Activated naive CD8-positive, alpha-beta T cell treated with anti-CD3 and anti-CD28 coated beads, Interleukin-2, amount 50 U/mL, for 24 hours (primary cell): ENCODE measurements around the gene MZB1.
"Not testable (repeated sequence)": the region's sequence is repeated elsewhere in the genome, so short reads cannot be mapped to it uniquely, and the experiment has no call there.

Experiments
- ATAC-seq: fragments of 150-1000 bp; cut with Tn5 transposase; one replicate; pipeline ENCODE4 v1.10.0; 2021
- DNase-seq: peaks from one replicate; pipeline ENCODE4 v3.0.0; 2021
- H3K27ac Mint-ChIP-seq: one replicate; pipeline ENCODE4 v1.8.0; 2021; ENCODE audit warnings: mild to moderate bottlenecking, mixed read lengths
- H3K27me3 Mint-ChIP-seq: one replicate; pipeline ENCODE4 v1.8.0; 2021; ENCODE audit warnings: mixed read lengths
- H3K36me3 Mint-ChIP-seq: one replicate; pipeline ENCODE4 v1.8.0; 2021; ENCODE audit warnings: low read depth, mixed read lengths
- H3K4me1 Mint-ChIP-seq: one replicate; pipeline ENCODE4 v1.8.0; 2021; ENCODE audit warnings: mixed read lengths
- H3K4me3 Mint-ChIP-seq: one replicate; pipeline ENCODE4 v1.8.0; 2021; ENCODE audit warnings: mild to moderate bottlenecking, moderate library complexity, mixed read lengths
- H3K9me3 Mint-ChIP-seq: one replicate; pipeline ENCODE4 v1.8.0; 2021; ENCODE audit warnings: mixed read lengths

Gene MZB1

GRCh38 chr5:139415869-139416268 is 26.2 kb upstream of the MZB1 start:
- DNase-seq, result no peak
- no peak for ATAC-seq
- Mint-ChIP-seq H3K27ac (peak overlapping the region; percentile 93), H3K4me3 (peak overlapping the region; percentile 62), H3K9me3 (no peaks in the 10 kb centered on the region), H3K36me3 (peaks cover 35% of the 10 kb centered on the region), H3K4me1 (peaks cover 58% of the 10 kb centered on the region), H3K27me3 (no peaks in the 10 kb centered on the region)

GRCh38 chr5:139415221-139415861 is 25.6 kb upstream of the MZB1 start:
- H3K27ac Mint-ChIP-seq, result peak overlapping the region; percentile 93
- H3K4me1 Mint-ChIP-seq, result peaks cover 58% of the 10 kb centered on the region
- H3K27me3 Mint-ChIP-seq, result no peaks in the 10 kb centered on the region
- peak; percentile 83 for ATAC-seq
- H3K4me3 Mint-ChIP-seq, result peak overlapping the region; percentile 62
- no peaks in the 10 kb centered on the region for H3K9me3 Mint-ChIP-seq
- peak; percentile 40 for DNase-seq
- H3K36me3 Mint-ChIP-seq, result peaks cover 35% of the 10 kb centered on the region

- Mint-ChIP-seq H3K9me3 (no peaks in the 10 kb centered on the region), H3K4me3 (peak overlapping the region; percentile 62), H3K27ac (peak overlapping the region; percentile 93), H3K36me3 (peaks cover 32% of the 10 kb centered on the region), H3K4me1 (peaks cover 58% of the 10 kb centered on the region), H3K27me3 (no peaks in the 10 kb centered on the region)
- ATAC-seq (peak; percentile 64), DNase-seq (peak; percentile 39)
Observed at GRCh38 chr5:139414581-139415130, 24.9 kb upstream of the MZB1 start.

- no peaks in the 10 kb centered on the region for H3K27me3 Mint-ChIP-seq
- H3K36me3 Mint-ChIP-seq, result peaks cover 29% of the 10 kb centered on the region
- H3K4me1 Mint-ChIP-seq, result peaks cover 58% of the 10 kb centered on the region
- peak overlapping the region; percentile 93 for H3K27ac Mint-ChIP-seq
- ATAC-seq, result peak; percentile 45
- DNase-seq, result no peak
- no peaks in the 10 kb centered on the region for H3K9me3 Mint-ChIP-seq
- H3K4me3 Mint-ChIP-seq, result peak overlapping the region; percentile 62
Observed at GRCh38 chr5:139413963-139414362, 24.2 kb upstream of the MZB1 start.

GRCh38 chr5:139413153-139413552 is 23.4 kb upstream of the MZB1 start:
- no peaks in the 10 kb centered on the region for H3K27me3 Mint-ChIP-seq
- H3K4me1 Mint-ChIP-seq, result peaks cover 52% of the 10 kb centered on the region
- H3K27ac Mint-ChIP-seq, result no peak overlapping the region
- peaks cover 21% of the 10 kb centered on the region for H3K36me3 Mint-ChIP-seq
- ATAC-seq (no peak), DNase-seq (no peak)
- H3K4me3 Mint-ChIP-seq, result no peak overlapping the region
- H3K9me3 Mint-ChIP-seq, result no peaks in the 10 kb centered on the region

GRCh38 chr5:139410993-139411828 is 21.5 kb upstream of the MZB1 start:
- no peaks in the 10 kb centered on the region for H3K27me3 Mint-ChIP-seq
- H3K4me1 Mint-ChIP-seq, result peaks cover 43% of the 10 kb centered on the region
- no peak for DNase-seq
- H3K4me3 Mint-ChIP-seq, result no peak overlapping the region
- no peak for ATAC-seq
- H3K9me3 Mint-ChIP-seq, result no peaks in the 10 kb centered on the region
- peaks cover 20% of the 10 kb centered on the region for H3K36me3 Mint-ChIP-seq
- H3K27ac Mint-ChIP-seq, result no peak overlapping the region

- DNase-seq, result no peak
- peaks cover 37% of the 10 kb centered on the region for H3K4me1 Mint-ChIP-seq
- no peak overlapping the region for H3K4me3 Mint-ChIP-seq
- peaks cover 20% of the 10 kb centered on the region for H3K36me3 Mint-ChIP-seq
- H3K27me3 Mint-ChIP-seq, result no peaks in the 10 kb centered on the region
- H3K9me3 Mint-ChIP-seq, result no peaks in the 10 kb centered on the region
- H3K27ac Mint-ChIP-seq, result no peak overlapping the region
- ATAC-seq, result no peak
Observed at GRCh38 chr5:139410121-139410992, 20.6 kb upstream of the MZB1 start.

- ATAC-seq, H3K4me3 Mint-ChIP-seq, DNase-seq, H3K27ac Mint-ChIP-seq, H3K9me3 Mint-ChIP-seq, H3K27me3 Mint-ChIP-seq: not testable (repeated sequence)
- Mint-ChIP-seq H3K4me1 (peaks cover 31% of the 10 kb centered on the region), H3K36me3 (peaks cover 16% of the 10 kb centered on the region)
Observed at GRCh38 chr5:139409116-139409515, 19.4 kb upstream of the MZB1 start.

GRCh38 chr5:139408191-139408590 is 18.5 kb upstream of the MZB1 start:
- no peak for ATAC-seq
- Mint-ChIP-seq H3K27ac (no peak overlapping the region), H3K4me1 (peaks cover 30% of the 10 kb centered on the region), H3K27me3 (no peaks in the 10 kb centered on the region), H3K4me3 (no peak overlapping the region), H3K9me3 (no peaks in the 10 kb centered on the region), H3K36me3 (peaks cover 10% of the 10 kb centered on the region)
- no peak for DNase-seq

GRCh38 chr5:139407517-139407916 is 17.8 kb upstream of the MZB1 start:
- ATAC-seq (no peak), DNase-seq (no peak)
- H3K27me3 Mint-ChIP-seq, result no peaks in the 10 kb centered on the region
- no peak overlapping the region for H3K4me3 Mint-ChIP-seq
- peaks cover 30% of the 10 kb centered on the region for H3K4me1 Mint-ChIP-seq
- peaks cover 8% of the 10 kb centered on the region for H3K36me3 Mint-ChIP-seq
- H3K9me3 Mint-ChIP-seq, result no peaks in the 10 kb centered on the region
- H3K27ac Mint-ChIP-seq, result no peak overlapping the region

GRCh38 chr5:139406963-139407362 is 17.2 kb upstream of the MZB1 start:
- no peak overlapping the region for H3K27ac Mint-ChIP-seq
- no peak for ATAC-seq
- peaks cover 6% of the 10 kb centered on the region for H3K36me3 Mint-ChIP-seq
- H3K27me3 Mint-ChIP-seq, result no peaks in the 10 kb centered on the region
- no peak for DNase-seq
- peaks cover 30% of the 10 kb centered on the region for H3K4me1 Mint-ChIP-seq
- no peak overlapping the region for H3K4me3 Mint-ChIP-seq
- no peaks in the 10 kb centered on the region for H3K9me3 Mint-ChIP-seq

- H3K4me3 Mint-ChIP-seq, result peak overlapping the region; percentile 88
- H3K4me1 Mint-ChIP-seq, result peaks cover 36% of the 10 kb centered on the region
- ATAC-seq (no peak), DNase-seq (no peak)
- H3K27me3 Mint-ChIP-seq, result no peaks in the 10 kb centered on the region
- H3K27ac Mint-ChIP-seq, result peak overlapping the region; percentile 99
- H3K36me3 Mint-ChIP-seq, result peaks cover 2% of the 10 kb centered on the region
- H3K9me3 Mint-ChIP-seq, result no peaks in the 10 kb centered on the region
Observed at GRCh38 chr5:139404484-139404840, 14.7 kb upstream of the MZB1 start.

- H3K27ac Mint-ChIP-seq, result peak within 1 kb of the TSS; percentile 99
Observed at GRCh38 chr5:139403787-139404483, 14.2 kb upstream of the MZB1 start, which contains the start of gene SPATA24. Gene SPATA24, minus strand, starts transcription at chr5:139404089. Its CDS starts 29 bp downstream, at chr5:139404060.

GRCh38 chr5:139403418-139403786 is 13.7 kb upstream of the MZB1 start:
- Mint-ChIP-seq H3K9me3 (no peaks in the 10 kb centered on the region), H3K27me3 (no peaks in the 10 kb centered on the region), H3K36me3 (peaks cover 2% of the 10 kb centered on the region), H3K4me3 (peak overlapping the region; percentile 88), H3K27ac (peak overlapping the region; percentile 99), H3K4me1 (peaks cover 43% of the 10 kb centered on the region)
- DNase-seq (no peak), ATAC-seq (no peak)

More at GRCh38 chr5:139403787-139404483, 14.2 kb upstream of the MZB1 start, which contains the start of gene SPATA24:
- DNase-seq (peak; percentile 98), ATAC-seq (peak; percentile 90)
- Mint-ChIP-seq H3K4me3 (peak within 1 kb of the TSS; percentile 88), H3K9me3 (no peaks in the 10 kb centered on the region), H3K36me3 (peaks cover 2% of the 10 kb centered on the region), H3K27me3 (no peaks in the 10 kb centered on the region), H3K4me1 (peaks cover 42% of the 10 kb centered on the region)
